HEK293T (cell line): Measurements from ENCODE around the gene WDR1.
"Not testable (repeated sequence)": the region's sequence is repeated elsewhere in the genome, so short reads cannot be mapped to it uniquely, and the experiment has no call there.

Source experiments
- BHLHE40 ChIP-seq: fragments of 450-650 bp; IDR thresholded peaks from 2 replicates; pipeline ENCODE4 v1.6.1; 2016; ENCODE audit warnings: mild to moderate bottlenecking, moderate library complexity, borderline replicate concordance
- SP1 ChIP-seq: fragments of 450-650 bp; IDR thresholded peaks from 2 replicates; pipeline ENCODE4 v1.6.1; 2017

- not testable (repeated sequence) for TF ChIP-seq BHLHE40, SP1
Observed at GRCh38 chr4:10127531-10127930, 10.9 kb upstream of the WDR1 start.
